IPS-15b (cell line): ENCODE measurements around the gene KLHL1.
A peak's percentile ranks its signal among the peaks of the same experiment; 100 is the strongest.
"Not testable (repeated sequence)": the region's sequence is repeated elsewhere in the genome, so short reads cannot be mapped to it uniquely, and the experiment has no call there.

Experiments
- H3K27me3 ChIP-seq: one replicate; pipeline ENCODE4 v1.6.1; 2013; ENCODE audit warnings: low read length; ENCODE audit not compliant: control insufficient read depth, insufficient read depth
- H3K36me3 ChIP-seq: one replicate; pipeline ENCODE4 v1.6.1; 2013; ENCODE audit warnings: low read length; ENCODE audit not compliant: control insufficient read depth, insufficient read depth
- H3K4me1 ChIP-seq: one replicate; pipeline ENCODE4 v1.6.1; 2013; ENCODE audit warnings: mild to moderate bottlenecking, low read length; ENCODE audit not compliant: control insufficient read depth, insufficient read depth
- H3K4me3 ChIP-seq: one replicate; pipeline ENCODE4 v1.5.1; 2013; ENCODE audit warnings: low read depth, low read length
- H3K9ac ChIP-seq: one replicate; pipeline ENCODE4 v1.6.1; 2013; ENCODE audit warnings: low read depth, mild to moderate bottlenecking, low read length
- H3K9me3 ChIP-seq: one replicate; pipeline ENCODE4 v1.6.1; 2013; ENCODE audit warnings: mild to moderate bottlenecking, low read length; ENCODE audit not compliant: control insufficient read depth, insufficient read depth

KLHL1 gene, protein sequence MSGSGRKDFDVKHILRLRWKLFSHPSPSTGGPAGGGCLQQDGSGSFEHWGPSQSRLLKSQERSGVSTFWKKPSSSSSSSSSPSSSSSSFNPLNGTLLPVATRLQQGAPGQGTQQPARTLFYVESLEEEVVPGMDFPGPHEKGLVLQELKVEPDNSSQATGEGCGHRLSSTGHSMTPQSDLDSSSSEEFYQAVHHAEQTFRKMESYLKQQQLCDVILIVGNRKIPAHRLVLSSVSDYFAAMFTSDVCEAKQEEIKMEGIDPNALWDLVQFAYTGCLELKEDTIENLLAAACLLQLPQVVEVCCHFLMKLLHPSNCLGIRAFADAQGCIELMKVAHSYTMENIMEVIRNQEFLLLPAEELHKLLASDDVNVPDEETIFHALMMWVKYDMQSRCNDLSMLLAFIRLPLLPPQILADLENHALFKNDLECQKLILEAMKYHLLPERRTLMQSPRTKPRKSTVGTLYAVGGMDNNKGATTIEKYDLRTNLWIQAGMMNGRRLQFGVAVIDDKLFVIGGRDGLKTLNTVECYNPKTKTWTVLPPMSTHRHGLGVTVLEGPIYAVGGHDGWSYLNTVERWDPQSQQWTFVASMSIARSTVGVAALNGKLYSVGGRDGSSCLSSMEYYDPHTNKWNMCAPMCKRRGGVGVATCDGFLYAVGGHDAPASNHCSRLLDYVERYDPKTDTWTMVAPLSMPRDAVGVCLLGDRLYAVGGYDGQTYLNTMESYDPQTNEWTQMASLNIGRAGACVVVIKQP

DNA sequence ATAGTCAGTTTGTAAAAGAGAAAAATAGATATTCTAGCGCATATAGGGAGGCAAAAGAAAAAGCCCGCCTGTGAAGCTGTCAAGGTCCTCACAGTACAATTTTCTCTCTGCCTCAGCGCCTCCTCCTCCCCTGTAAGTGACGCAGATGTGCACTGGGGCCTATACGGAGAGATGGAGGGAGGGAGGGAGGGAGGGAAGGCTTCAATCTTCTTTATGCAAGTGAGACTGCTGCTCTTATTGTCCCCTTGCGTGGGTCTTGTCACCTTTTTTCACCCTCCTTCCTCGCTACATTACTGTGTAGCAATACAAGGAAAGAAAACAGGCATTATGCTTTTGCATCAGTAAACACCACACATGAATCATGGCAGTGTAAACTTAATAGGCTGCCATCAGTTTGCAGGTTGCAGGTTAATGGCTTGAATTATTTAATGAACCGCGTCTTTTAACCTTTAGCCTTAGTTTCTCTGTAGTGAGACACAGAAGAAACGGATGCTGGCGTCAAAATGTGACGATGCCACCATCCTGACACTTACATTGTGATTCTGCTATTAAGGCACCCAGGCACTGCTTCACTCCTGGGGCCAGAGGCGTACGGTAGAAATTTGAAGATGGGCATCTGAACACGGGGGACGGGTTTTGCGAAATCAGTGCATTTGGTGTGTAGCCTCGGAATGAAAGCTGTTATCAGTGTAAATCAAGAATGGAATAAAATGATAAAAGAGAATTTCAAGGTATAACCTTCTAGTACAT lies at the start of gene KLHL1:
Gene KLHL1, minus strand, starts transcription at position 97 of the 750 bp plus-strand sequence. CDS start 753 bp downstream, outside the sequence.
- no peaks in the 10 kb centered on the region for H3K9me3 ChIP-seq
- H3K4me3 ChIP-seq = peak within 1 kb of the TSS; percentile 61
- H3K4me1 ChIP-seq = peaks cover 2% of the 10 kb centered on the region
- H3K27me3 ChIP-seq = peaks cover 38% of the 10 kb centered on the region
- H3K36me3 ChIP-seq = no peaks in the 10 kb centered on the region
- H3K9ac ChIP-seq = no peak within 1 kb of the TSS

DNA sequence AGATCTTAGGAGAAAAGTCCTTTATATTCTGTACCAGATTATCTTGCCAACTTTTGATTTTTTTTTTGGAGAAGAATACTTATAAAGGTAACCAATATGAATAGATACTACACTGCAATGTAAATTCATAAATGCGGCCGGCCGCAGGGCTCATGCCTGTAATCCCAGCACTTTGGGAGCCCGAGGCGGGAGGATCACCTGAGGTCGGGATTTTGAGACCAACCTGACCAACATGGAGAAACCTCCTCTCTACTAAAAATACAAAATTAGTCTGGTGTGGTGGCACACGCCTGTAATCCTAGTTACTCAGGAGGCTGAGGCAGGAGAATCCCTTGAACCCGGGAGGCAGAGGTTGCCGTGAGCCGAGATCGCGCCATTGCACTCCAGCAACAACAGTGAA lies 34.4 kb upstream of the KLHL1 start:
- H3K4me1 ChIP-seq, H3K4me3 ChIP-seq, H3K36me3 ChIP-seq, H3K27me3 ChIP-seq, H3K9ac ChIP-seq, H3K9me3 ChIP-seq: not testable (repeated sequence)

DNA sequence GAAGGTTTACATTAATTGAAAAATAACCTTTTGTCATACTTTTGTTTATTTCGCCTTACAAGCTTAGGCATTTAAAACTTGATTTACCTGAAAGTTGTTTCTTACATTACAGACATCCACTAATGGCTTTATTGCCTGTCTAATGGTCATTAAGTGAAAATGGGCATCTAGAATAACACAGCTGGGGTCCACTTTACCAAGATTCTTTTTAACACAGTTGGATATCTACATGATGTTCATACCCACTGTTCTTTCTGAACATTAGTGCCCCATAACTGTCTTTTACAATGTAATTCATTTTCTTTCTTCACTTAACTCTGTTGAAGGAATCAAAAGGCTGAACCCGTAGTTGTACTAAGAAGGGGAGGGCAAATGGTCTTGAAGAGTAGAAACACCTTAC lies 19.8 kb upstream of the KLHL1 start:
- Histone ChIP-seq H3K9me3 (no peaks in the 10 kb centered on the region), H3K9ac (no peak overlapping the region), H3K4me3 (no peak overlapping the region)

DNA sequence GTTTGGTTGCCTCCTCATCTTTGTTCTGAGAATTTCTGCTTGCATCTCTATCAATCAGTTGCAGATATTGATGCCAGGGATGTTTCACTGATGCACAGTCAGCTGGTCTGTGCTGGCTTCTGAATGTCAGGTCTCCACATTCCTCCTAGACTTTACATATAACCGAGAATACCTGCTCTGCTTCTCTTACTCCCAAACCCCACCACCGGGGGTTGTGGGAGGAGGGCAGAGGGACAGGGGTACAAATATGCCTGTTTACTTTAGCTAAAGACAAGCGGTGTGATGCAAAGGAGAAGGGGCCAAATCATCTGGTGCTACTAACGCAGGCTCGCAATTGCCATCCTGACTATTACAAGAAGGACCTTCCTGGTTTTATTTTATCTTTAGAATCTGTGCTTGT lies 17.4 kb upstream of the KLHL1 start:
- H3K4me1 ChIP-seq = no peaks in the 10 kb centered on the region
- no peak overlapping the region for H3K4me3 ChIP-seq
- no peak overlapping the region for H3K9ac ChIP-seq
- no peaks in the 10 kb centered on the region for H3K9me3 ChIP-seq
- no peaks in the 10 kb centered on the region for H3K36me3 ChIP-seq
- no peaks in the 10 kb centered on the region for H3K27me3 ChIP-seq

More for the DNA sequence above, 19.8 kb upstream of the KLHL1 start:
- Histone ChIP-seq H3K27me3 (no peaks in the 10 kb centered on the region), H3K36me3 (no peaks in the 10 kb centered on the region), H3K4me1 (no peaks in the 10 kb centered on the region)

DNA sequence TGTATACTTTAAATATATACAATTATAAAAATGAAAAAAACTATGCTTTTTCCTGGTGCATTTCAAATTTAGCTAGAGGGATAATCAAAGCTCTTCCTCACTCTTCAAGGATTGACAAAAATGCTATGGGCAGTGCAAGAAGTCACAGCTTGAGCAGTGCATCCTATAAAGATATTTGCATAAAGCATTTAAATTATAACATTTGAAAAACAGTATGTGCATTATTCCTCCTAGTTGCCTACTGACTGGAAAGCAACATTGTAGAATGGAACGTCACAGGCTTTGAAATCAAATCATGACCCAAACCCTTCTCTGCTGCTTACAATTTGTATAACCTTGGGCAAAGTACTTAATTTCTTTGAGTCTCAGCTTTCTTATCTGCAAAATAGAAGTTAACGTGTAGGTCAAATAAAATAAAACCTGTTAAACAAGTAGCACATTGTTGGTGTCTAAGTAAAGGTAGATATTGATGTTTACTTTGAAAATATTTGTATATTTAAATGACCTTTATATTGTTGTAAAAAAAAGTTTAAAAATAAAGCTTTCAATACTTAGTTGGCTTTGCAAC lies 9.2 kb upstream of the KLHL1 start:
- Histone ChIP-seq H3K36me3 (no peaks in the 10 kb centered on the region), H3K4me3 (no peak overlapping the region), H3K9ac (no peak overlapping the region), H3K9me3 (no peaks in the 10 kb centered on the region), H3K27me3 (no peaks in the 10 kb centered on the region), H3K4me1 (no peaks in the 10 kb centered on the region)

DNA sequence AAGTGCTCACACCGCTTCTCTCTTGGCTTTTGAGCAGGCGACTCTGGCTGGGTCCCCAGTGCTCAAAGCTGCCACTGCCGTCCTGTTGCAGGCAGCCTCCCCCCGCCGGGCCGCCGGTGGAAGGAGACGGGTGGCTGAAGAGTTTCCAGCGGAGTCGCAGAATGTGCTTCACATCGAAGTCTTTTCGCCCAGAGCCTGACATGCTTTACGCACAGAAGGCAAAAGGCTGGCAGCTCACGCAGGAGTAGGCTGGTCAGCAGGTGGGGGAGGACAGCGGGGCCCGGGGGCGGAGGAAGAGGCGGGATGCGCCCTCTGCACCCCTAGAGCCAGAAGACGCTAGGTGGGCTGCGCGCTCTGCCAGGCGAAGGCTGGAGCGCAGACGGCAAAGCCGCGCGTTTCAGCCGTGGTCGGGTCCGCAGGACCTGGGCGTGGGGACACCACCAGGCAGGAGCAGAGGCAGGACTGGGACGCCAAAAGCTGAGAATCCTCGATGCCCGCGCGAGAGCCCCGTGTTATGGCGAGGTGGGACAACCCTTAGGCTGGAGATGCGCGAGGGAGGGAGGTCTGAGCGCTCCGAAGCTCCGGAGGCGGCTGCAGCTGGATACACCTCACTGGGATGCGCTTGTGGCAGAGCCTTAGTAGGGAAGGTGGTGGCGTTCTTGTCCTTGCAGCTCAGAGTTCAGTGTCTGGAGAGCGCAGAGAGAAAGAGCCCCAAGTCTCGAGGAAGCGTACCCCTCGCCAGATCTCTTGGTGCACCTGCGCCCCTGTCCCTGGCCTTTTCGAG lies 562 bp downstream of the KLHL1 start, which contains the start of gene ATXN8OS:
Gene ATXN8OS, plus strand, starts transcription at position 329 of the 784 bp plus-strand sequence.
- Histone ChIP-seq H3K27me3 (peaks cover 38% of the 10 kb centered on the region), H3K9ac (no peak within 1 kb of the TSS), H3K9me3 (no peaks in the 10 kb centered on the region), H3K4me3 (peak within 1 kb of the TSS; percentile 61), H3K36me3 (no peaks in the 10 kb centered on the region), H3K4me1 (peaks cover 2% of the 10 kb centered on the region)

DNA sequence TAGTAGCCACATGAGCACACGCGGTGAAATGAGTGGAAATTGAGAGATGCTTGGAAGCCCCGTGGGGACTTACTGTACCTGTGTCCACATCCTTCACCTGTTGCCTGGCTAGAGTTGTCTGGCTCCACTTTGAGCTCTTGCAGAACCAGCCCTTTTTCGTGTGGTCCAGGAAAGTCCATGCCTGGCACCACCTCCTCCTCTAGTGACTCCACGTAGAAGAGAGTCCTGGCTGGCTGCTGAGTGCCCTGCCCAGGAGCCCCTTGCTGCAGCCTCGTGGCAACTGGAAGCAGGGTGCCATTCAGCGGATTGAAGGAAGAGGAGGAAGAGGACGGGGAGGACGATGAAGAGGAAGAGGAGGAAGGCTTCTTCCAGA lies 1.1 kb downstream of the KLHL1 start:
- Histone ChIP-seq H3K4me3 (peak overlapping the region; percentile 61), H3K36me3 (no peaks in the 10 kb centered on the region), H3K9me3 (no peaks in the 10 kb centered on the region), H3K27me3 (peaks cover 38% of the 10 kb centered on the region), H3K9ac (no peak overlapping the region), H3K4me1 (peaks cover 2% of the 10 kb centered on the region)

DNA sequence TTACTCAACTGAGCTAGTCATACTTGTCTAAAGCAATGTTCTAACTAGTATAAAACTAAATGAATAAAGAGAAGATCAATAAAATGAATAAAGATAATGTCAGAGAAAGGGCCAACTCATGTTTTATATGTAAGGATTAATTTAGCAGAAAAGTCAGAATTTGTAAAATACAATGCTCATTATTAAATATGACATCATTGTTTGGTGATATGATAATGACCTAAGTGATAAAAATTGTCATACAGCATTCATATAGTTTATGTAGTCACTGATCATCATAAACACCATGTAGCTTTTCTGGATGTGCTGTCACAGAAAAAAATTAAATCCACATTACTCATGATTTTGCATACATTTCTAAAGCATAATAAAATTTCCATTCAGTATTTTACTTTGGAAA lies 3.8 kb downstream of the KLHL1 start:
- H3K4me3 ChIP-seq = no peak overlapping the region
- peaks cover 38% of the 10 kb centered on the region for H3K27me3 ChIP-seq
- H3K36me3 ChIP-seq = no peaks in the 10 kb centered on the region
- peaks cover 2% of the 10 kb centered on the region for H3K4me1 ChIP-seq
- H3K9me3 ChIP-seq = no peaks in the 10 kb centered on the region
- H3K9ac ChIP-seq = no peak overlapping the region

DNA sequence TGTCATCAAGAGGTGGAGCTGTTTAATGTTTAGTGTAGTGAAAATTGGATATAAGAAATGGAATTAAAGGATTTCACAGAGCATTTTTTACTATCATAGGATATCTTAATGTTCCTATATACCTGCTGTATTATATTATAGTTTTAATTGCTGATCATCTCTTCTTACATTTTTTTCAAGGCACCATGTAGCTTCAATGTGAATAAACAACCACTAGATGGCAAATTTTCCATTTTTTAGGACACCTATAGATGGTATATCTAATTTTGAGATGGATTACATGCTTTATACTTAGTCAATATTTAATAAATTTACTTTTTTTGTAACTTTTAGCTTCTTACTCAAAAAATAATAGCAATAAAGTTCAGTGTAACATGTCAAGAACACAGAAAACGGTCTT lies 9.6 kb downstream of the KLHL1 start:
- no peaks in the 10 kb centered on the region for H3K27me3 ChIP-seq
- H3K4me3 ChIP-seq = no peak overlapping the region
- no peak overlapping the region for H3K9ac ChIP-seq
- H3K9me3 ChIP-seq = no peaks in the 10 kb centered on the region
- H3K36me3 ChIP-seq = no peaks in the 10 kb centered on the region
- H3K4me1 ChIP-seq = no peaks in the 10 kb centered on the region

DNA sequence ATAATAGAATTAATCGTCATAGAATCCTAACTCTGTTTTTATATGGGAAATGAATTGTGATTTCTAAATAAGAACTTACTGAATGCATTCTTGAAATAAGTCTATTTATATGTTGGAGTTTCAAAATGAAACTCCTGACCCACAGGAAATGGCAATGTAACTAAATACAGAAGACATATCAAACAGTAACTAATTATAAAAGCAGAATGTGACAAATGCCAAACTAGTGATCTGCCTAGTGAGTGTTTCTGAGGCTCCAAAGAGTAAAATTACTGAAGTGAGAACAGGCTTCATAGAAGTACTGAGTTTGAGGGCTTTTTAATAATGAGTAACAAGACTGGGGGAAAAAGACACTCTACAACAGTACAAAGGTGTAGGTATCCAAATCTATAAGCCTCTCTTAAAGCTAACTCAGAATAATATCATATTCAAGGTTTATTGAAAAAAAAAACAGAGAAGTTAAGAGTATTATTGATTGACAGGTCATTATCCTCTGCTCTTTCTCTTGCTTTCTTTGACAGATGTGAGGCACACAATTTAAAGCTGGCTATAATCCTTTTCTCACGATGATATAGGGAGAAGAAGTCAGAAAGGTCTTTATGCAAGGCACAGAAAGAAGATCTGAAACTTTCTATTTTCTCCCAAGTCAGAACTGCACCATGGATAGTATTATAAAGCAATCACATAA lies 18.1 kb downstream of the KLHL1 start:
- peaks cover 5% of the 10 kb centered on the region for H3K4me1 ChIP-seq
- H3K4me3 ChIP-seq = no peak overlapping the region
- no peaks in the 10 kb centered on the region for H3K9me3 ChIP-seq
- H3K27me3 ChIP-seq = no peaks in the 10 kb centered on the region
- no peak overlapping the region for H3K9ac ChIP-seq
- H3K36me3 ChIP-seq = no peaks in the 10 kb centered on the region
